SK-N-SH (cell line): ENCODE data around the gene GOLT1A.

Experiments used
- RXRA ChIP-seq: IDR thresholded peaks from 2 replicates; pipeline ENCODE4 v1.4.0; 2012; ENCODE audit warnings: low read depth, mild to moderate bottlenecking, borderline replicate concordance
- TF ChIP-seq, protein P1 (sequence below): fragments of 200-600 bp; sonication (generic); IDR thresholded peaks from 2 replicates; pipeline ENCODE4 v1.6.1; 2017; ENCODE audit warnings: antibody characterized with exemption, mild to moderate bottlenecking, moderate library complexity
- TF ChIP-seq, protein P2 (sequence below): IDR thresholded peaks from 2 replicates; pipeline ENCODE4 v1.6.1; 2012; ENCODE audit warnings: mild to moderate bottlenecking, low read depth, low read length, moderate library complexity

DNA sequence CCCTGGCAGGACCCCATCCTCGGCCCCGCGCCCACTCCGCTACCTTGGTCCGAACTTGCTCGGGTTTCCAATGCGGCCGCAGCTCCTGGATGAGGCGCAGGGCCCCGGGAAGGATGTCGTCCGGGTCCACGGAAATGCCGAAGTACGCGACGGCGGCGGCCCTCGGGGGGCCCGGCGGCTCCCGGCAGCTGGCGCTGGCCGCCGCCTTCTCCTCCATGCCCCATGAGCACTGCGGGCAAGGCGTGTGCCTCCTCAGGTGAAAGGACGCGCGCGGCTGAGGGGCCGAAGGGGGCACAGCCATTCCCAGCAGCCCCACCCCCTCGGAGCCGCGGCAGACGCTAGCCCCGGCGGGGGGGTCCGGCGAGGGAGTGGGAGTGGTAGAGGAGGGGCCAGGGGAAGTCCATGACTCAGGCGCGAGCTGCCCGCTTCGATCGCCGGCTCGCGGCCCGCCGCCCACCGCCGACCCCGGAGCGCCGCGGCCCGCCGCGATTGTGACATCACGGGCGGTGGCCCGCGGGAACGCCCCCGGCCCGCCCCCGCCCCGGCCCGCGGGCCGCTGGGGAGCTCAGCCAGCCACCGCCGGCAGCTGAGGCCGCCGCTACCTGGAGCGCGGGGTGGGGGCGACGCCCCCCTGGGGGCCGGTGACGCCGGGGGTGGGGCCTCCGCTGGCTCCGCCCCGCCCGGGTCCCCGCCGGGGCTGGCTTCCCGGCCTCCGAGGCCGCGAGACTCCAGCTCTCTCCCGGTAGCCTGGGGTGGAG, 62.1 kb downstream of the GOLT1A start, which contains the start of gene ETNK2:
- TF ChIP-seq, protein P1, sequence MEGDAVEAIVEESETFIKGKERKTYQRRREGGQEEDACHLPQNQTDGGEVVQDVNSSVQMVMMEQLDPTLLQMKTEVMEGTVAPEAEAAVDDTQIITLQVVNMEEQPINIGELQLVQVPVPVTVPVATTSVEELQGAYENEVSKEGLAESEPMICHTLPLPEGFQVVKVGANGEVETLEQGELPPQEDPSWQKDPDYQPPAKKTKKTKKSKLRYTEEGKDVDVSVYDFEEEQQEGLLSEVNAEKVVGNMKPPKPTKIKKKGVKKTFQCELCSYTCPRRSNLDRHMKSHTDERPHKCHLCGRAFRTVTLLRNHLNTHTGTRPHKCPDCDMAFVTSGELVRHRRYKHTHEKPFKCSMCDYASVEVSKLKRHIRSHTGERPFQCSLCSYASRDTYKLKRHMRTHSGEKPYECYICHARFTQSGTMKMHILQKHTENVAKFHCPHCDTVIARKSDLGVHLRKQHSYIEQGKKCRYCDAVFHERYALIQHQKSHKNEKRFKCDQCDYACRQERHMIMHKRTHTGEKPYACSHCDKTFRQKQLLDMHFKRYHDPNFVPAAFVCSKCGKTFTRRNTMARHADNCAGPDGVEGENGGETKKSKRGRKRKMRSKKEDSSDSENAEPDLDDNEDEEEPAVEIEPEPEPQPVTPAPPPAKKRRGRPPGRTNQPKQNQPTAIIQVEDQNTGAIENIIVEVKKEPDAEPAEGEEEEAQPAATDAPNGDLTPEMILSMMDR, result no peak
- TF ChIP-seq RXRA, result no peak
- TF ChIP-seq, protein P2, sequence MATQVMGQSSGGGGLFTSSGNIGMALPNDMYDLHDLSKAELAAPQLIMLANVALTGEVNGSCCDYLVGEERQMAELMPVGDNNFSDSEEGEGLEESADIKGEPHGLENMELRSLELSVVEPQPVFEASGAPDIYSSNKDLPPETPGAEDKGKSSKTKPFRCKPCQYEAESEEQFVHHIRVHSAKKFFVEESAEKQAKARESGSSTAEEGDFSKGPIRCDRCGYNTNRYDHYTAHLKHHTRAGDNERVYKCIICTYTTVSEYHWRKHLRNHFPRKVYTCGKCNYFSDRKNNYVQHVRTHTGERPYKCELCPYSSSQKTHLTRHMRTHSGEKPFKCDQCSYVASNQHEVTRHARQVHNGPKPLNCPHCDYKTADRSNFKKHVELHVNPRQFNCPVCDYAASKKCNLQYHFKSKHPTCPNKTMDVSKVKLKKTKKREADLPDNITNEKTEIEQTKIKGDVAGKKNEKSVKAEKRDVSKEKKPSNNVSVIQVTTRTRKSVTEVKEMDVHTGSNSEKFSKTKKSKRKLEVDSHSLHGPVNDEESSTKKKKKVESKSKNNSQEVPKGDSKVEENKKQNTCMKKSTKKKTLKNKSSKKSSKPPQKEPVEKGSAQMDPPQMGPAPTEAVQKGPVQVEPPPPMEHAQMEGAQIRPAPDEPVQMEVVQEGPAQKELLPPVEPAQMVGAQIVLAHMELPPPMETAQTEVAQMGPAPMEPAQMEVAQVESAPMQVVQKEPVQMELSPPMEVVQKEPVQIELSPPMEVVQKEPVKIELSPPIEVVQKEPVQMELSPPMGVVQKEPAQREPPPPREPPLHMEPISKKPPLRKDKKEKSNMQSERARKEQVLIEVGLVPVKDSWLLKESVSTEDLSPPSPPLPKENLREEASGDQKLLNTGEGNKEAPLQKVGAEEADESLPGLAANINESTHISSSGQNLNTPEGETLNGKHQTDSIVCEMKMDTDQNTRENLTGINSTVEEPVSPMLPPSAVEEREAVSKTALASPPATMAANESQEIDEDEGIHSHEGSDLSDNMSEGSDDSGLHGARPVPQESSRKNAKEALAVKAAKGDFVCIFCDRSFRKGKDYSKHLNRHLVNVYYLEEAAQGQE, result no peak
